Measurements from ENCODE around the gene ZNF98. TPM values are rescaled to one million over a fixed set of nuclear protein-coding genes. Genes with fewer than 3 reads are reported as not detected.

Gene ZNF98
- total and polyA plus RNA-seq, 2 experiments from 2014 or later: not detected

DNA sequence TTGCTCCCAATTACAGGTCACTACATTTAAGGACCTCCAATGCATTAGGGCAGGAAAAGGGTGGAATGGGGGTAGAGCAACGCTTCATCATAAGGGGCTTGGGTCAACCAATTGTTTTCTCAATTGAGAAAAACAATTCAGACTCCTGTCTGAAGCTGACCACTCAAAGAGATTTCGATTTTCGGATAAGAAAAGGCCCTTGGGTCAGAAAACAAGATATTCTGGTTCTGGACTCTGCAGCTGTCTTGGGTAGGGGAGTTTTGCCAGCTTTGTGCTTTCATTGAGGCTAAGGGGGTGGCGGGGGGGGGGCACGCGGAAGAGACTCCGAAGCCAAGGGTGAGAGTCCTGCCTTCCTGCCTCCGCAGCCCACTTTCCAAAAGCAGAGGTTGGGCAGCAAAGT, 4.8 kb upstream of the ZNF98 start:
- Histone ChIP-seq H3K36me3 (no peaks in the 10 kb centered on the region), H3K27ac (no peak overlapping the region), H3K4me3 (no peak overlapping the region), H3K9me3 (ENCODE audit: low read depth) (no peaks in the 10 kb centered on the region), H3K4me1 (ENCODE audit: low read depth) (no peaks in the 10 kb centered on the region), H3K27me3 (no peaks in the 10 kb centered on the region)
- no peak for DNase-seq (ENCODE audit: low read depth in 1 of 2, low spot score in 1 of 2)
- TF ChIP-seq, protein P1, sequence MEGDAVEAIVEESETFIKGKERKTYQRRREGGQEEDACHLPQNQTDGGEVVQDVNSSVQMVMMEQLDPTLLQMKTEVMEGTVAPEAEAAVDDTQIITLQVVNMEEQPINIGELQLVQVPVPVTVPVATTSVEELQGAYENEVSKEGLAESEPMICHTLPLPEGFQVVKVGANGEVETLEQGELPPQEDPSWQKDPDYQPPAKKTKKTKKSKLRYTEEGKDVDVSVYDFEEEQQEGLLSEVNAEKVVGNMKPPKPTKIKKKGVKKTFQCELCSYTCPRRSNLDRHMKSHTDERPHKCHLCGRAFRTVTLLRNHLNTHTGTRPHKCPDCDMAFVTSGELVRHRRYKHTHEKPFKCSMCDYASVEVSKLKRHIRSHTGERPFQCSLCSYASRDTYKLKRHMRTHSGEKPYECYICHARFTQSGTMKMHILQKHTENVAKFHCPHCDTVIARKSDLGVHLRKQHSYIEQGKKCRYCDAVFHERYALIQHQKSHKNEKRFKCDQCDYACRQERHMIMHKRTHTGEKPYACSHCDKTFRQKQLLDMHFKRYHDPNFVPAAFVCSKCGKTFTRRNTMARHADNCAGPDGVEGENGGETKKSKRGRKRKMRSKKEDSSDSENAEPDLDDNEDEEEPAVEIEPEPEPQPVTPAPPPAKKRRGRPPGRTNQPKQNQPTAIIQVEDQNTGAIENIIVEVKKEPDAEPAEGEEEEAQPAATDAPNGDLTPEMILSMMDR (IDR thresholded peaks at IDR 0.05; ENCODE audit: low read depth, low read length): no peak

DNA sequence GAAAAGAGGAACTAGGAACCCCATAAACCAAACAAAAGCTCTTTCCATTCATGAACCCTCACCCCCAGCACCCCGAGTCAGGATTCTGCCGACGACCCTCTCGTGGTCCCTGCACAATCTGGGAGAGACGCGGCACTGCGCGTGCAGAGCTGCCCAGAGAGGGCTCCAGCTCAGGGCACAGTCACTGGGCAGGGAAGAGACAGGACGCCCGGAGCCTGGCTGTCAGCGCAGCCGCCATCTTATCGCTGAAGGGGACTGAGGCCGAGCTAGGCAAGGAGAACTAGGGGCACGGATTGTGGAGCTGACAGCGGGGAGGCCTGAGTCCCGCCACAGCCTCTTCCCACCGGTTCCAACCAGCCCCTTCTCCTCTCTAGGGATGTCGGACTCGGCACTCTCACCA, 349 bp downstream of the ZNF98 start:
- H3K4me3 ChIP-seq: no peak overlapping the region
- no peaks in the 10 kb centered on the region for H3K4me1 ChIP-seq (ENCODE audit: low read depth)
- no peaks in the 10 kb centered on the region for H3K27me3 ChIP-seq
- DNase-seq (ENCODE audit: low read depth in 1 of 2, low spot score in 1 of 2): no peak
- H3K9me3 ChIP-seq (ENCODE audit: low read depth): no peaks in the 10 kb centered on the region
- no peaks in the 10 kb centered on the region for H3K36me3 ChIP-seq
- TF ChIP-seq, protein P1 (IDR thresholded peaks at IDR 0.05; ENCODE audit: low read depth, low read length): no peak
- no peak overlapping the region for H3K27ac ChIP-seq

DNA sequence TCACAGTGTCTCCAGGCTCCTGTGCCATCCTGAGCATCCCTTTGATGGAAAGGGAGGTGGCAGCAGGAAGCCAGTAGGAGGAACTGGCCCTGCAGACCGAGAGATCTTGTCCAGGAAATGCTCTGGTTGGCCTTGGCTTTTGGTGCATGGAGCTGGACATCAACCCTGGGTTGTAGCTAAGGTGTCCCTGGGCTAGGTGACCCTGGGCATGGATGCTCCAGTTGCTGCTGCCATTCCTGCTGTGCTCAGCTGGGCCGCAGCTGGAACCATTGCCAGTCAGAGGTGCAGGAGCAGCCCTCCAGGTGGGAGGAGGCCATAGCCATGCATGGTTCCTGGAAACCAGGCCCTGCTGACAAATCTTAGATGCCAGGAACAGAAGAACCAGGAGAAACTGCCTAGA, 67.5 kb downstream of the ZNF98 start:
- Histone ChIP-seq H3K36me3 (no peaks in the 10 kb centered on the region), H3K4me1 (ENCODE audit: low read depth) (no peaks in the 10 kb centered on the region), H3K27me3 (no peaks in the 10 kb centered on the region), H3K9me3 (ENCODE audit: low read depth) (no peaks in the 10 kb centered on the region), H3K4me3 (no peak overlapping the region), H3K27ac (no peak overlapping the region)
- DNase-seq (ENCODE audit: low read depth in 1 of 2, low spot score in 1 of 2): no peak
- TF ChIP-seq, protein P1 (IDR thresholded peaks at IDR 0.05; ENCODE audit: low read depth, low read length): no peak

Other genes starting within 250 kb of the ZNF98 start
- not detected in 2 replicates for gene ZNF676, start 225.4 kb downstream of the ZNF98 start, total RNA-seq
- gene ZNF676, start 225.4 kb downstream of the ZNF98 start, polyA plus RNA-seq: not detected in 2 replicates
- gene ZNF729, start 135.9 kb downstream of the ZNF98 start, total RNA-seq: not detected in 2 replicates
- not detected in 2 replicates for gene ZNF729, start 135.9 kb downstream of the ZNF98 start, polyA plus RNA-seq
- gene ZNF492, start 212.0 kb upstream of the ZNF98 start, total RNA-seq: not detected in 2 replicates
- gene ZNF492, start 212.0 kb upstream of the ZNF98 start, polyA plus RNA-seq: not detected in 2 replicates